GM10248 (cell line): ENCODE results near the gene GMDS.

Experiments
- CTCF ChIA-PET: fragments of 300-600 bp; sonication (Branson Sonifier 250); formaldehyde crosslinking; extraction: SDS; loops from one replicate; lab custom pipeline; 2021; ENCODE audit warnings: antibody characterized with exemption; lab: Yijun Ruan, JAX
- POLR2A ChIA-PET: fragments of 350-650 bp; sonication (Branson Sonifier 250); formaldehyde crosslinking; extraction: SDS; loops from one replicate; lab custom pipeline; 2020; ENCODE audit warnings: antibody characterized with exemption; lab: Yijun Ruan, JAX
- DNase-seq: peaks from one replicate; pipeline ENCODE4 v3.0.0; 2012; ENCODE audit errors: extremely low spot score
- CTCF ChIP-seq: IDR thresholded peaks from 2 replicates; pipeline ENCODE4 v1.5.1; 2012; ENCODE audit warnings: mild to moderate bottlenecking, low read depth; ENCODE audit errors: extremely low read depth, missing control alignments, control extremely low read depth

Gene GMDS

DNA sequence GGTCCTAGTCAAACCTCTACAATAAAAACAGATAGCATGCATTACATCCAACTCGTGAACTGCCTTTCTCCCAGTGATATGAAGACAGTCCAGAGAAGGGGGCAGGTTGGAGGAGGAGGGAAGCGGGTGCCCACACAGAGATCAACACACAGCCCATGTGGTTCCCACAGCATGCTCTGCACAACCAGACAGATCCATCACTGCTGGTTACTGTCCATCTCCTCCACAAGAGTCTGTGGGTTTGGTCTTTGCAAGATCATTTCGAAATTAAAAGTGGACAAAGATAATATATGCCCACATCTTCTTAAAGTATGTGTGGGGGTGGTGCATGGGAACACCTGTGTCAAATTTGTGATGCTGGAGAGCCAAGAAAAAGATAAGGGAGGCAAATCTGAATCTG, 215.5 kb downstream of the GMDS start:
- ChIA-PET POLR2A (no interaction called here), CTCF (no interaction called here)
- no peak for DNase-seq
- TF ChIP-seq CTCF = no peak

GRCh38 chr6:2029130-2029794, 216.1 kb downstream of the GMDS start:
- CTCF ChIA-PET = no interaction called here
- POLR2A ChIA-PET = no interaction called here
- TF ChIP-seq CTCF = no peak
- no peak for DNase-seq

GRCh38 chr6:2028457-2029038, 216.9 kb downstream of the GMDS start:
- TF ChIP-seq CTCF = no peak
- ChIA-PET CTCF (no interaction called here), POLR2A (no interaction called here)
- peak; percentile 24 for DNase-seq

DNA sequence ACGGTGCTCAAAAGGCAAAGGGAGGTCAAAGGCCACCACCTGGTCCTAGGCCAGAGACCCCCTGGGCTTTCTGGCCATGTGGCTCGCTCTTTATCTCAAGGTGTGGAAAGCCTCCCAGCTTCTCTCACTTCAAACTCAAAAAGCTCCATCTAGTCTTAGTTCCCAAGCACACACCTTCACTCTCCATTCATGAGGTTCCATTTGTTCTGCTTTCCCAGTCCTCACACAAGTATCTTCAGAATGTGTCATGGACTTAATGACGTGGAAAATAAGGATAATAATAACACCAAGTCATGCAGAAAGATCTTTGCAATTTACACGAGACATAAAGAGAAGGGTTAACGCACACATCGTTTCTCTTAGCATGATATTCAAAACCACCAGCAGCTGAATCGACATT, 219.3 kb downstream of the GMDS start:
- ChIA-PET POLR2A (no interaction called here), CTCF (interaction anchor here (0.9 kb wide), 1 partner anchor 164 kb away, joined by 3 read pairs; no protein-coding TSS in a partner anchor)
- no peak for DNase-seq
- TF ChIP-seq CTCF = no peak

DNA sequence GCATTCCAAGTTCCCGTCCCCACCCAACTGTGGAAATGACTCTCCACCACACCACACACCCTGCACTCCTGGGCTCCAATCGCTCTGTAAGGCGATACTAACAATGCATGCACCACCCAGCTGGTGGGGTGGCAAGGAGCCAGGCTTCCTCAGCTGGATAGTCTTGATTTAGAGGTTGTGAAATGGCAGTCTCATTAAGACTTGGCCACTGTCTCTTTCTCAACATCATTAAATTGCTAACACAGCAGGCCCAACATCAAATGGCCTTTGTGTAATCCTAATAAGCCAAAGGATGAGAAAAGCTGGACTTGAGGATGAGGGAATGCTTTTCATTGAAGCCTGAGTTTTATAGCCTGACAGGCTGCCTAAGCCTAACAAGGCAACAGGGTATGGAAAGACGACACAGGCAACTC, 223.7 kb downstream of the GMDS start:
- no peak for DNase-seq
- POLR2A ChIA-PET = no interaction called here
- CTCF ChIA-PET = interaction anchor here (0.9 to 1.7 kb wide), 2 partner anchors 13 to 16 kb away, joined by 3 to 5 read pairs; no protein-coding TSS in a partner anchor
- no peak for TF ChIP-seq CTCF

DNA sequence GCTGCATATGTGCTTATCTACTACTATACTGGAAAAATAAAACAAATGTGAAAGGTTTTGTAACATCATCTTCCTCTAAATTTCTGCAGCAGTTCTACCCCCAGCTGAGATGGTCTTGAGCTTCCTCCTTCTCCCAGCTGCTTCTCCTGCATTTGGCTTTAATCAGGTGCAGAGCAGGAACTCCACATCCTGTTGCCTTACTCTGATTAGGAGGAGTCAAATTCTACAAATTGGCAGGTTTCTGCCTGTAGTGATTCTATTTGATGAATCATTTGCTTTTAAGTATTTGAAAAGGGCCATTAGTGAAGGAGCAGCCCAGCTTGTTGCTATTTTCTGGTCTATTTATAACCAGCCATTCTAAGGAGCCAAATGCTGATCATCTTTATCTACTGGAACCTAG, 224.5 kb downstream of the GMDS start:
- TF ChIP-seq CTCF = no peak
- no peak for DNase-seq
- POLR2A ChIA-PET = no interaction called here

More for the DNA sequence above, 224.5 kb downstream of the GMDS start:
- CTCF ChIA-PET = interaction anchor here (1.0 to 1.7 kb wide), 3 partner anchors 13 to 35 kb away, joined by 3 to 5 read pairs (median 4); no protein-coding TSS in a partner anchor
